8988T (cell line): ENCODE measurements around the gene SHC2.
"Not testable (repeated sequence)": the region's sequence is repeated elsewhere in the genome, so short reads cannot be mapped to it uniquely, and the experiment has no call there.

Experiments
- DNase-seq: peaks from one replicate; pipeline ENCODE4 v3.0.0; 2011

Gene SHC2

GRCh38 chr19:444677-445210 is 16.1 kb downstream of the SHC2 start:
- DNase-seq, result no peak

- DNase-seq, result no peak
These were observed 17.8 kb downstream of the SHC2 start for GRCh38 chr19:443005-443404.

DNA sequence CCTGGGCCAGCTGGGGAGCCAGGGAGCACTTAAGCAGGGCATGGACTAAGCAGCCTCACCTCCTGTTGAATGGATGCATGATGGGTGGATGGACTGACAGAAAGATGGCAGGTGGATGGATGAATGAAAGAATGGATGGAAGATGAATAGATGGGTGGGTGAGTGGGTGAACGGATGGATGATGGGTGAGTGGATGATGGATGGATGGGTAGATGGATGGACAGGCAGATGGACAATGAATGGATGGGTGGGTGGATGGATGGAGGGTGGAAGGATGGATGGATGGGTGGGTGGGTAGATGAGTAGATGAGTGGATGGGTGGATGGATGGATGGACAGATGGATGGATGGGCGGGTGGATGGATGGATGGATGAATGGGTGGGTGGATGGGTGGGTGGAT is 18.7 kb downstream of the SHC2 start:
- DNase-seq, result no peak

DNA sequence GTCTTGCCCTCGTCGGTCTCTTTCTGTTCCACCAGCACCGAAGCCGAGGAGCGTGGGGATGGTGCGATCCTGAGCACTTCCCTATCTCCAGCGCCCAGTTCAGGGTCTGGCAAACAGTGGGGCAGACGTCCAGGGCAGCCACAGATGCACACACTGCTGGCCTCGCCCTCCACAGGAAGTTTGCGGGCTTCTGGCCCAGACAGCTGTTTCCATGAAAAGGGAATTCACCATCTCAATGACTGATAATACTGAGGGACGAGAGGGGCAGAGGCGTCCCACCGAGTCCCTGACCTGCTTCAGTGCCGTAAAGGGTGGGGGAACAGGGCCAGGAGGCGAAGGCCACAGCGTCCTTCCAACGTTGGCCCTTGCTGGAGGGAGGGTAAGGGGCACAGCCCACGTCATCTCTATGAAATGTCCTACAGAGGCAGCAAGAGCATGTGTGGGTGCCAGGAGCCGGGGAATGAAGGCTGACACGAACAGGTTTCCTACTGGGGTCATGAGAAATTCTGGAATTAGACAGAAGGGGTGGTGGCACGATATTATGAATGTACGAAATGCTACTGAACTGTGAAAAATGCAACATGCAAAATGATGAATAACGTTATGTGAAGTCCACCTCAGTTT is 19.5 kb downstream of the SHC2 start:
- DNase-seq, result no peak

GRCh38 chr19:440391-441212 is 20.2 kb downstream of the SHC2 start:
- DNase-seq, result no peak

- no peak for DNase-seq
These were observed 21.5 kb downstream of the SHC2 start for GRCh38 chr19:439167-439900.

DNA sequence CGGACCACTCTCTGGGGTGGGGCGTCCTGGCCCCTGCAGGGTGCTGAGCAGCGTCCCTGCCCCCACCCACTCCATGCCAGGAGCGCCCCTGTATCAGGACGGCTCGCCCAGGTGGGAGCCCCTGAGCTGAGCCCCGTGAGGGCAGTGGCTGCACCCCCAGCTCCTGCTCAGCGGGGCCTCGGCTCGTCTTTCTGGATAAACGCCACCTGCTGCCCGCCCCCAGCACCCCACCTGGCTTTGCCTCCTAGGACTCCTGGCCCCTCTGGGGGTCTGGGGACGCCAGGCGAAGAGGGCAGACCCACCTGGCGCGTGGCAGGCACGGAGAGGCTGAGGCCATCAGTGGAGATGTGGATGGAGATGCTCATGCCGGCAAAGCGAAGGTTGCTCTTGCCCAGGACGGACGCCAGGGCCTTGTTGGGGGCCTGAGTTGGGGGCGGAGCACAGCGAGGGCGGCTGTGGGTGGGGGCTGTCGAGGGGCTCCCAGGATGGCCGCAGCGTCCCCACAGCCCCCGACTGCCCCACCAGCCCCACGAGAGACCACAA is 22.3 kb downstream of the SHC2 start:
- DNase-seq, result no peak

GRCh38 chr19:437041-437440 is 23.8 kb downstream of the SHC2 start:
- DNase-seq, result no peak

DNA sequence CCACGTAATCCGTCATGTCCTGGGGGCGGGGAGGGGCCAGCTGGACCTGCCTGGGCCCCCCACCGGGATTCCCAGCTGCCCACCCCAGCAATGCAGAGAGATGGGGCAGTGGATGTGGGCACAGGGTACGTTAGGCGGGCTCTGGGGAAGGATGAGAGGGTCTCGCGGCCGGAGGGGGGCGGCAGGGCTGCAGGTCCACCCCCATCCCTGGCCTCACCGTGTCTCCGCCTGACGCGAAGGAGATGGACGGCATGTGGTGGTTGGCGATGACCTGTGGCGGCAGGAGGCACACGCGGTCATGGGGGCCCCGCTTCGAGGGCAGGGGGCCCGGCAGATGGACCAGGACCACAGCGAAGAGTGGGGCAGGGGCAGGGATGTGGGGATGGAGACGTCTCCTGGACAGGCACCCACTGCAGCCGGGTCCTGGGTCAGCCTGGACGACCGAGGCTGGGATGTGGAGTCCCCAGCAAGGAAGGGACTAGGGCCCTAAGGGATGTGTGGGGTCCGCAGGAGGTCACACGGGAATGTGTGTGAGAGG is 24.4 kb downstream of the SHC2 start:
- DNase-seq, result no peak

DNA sequence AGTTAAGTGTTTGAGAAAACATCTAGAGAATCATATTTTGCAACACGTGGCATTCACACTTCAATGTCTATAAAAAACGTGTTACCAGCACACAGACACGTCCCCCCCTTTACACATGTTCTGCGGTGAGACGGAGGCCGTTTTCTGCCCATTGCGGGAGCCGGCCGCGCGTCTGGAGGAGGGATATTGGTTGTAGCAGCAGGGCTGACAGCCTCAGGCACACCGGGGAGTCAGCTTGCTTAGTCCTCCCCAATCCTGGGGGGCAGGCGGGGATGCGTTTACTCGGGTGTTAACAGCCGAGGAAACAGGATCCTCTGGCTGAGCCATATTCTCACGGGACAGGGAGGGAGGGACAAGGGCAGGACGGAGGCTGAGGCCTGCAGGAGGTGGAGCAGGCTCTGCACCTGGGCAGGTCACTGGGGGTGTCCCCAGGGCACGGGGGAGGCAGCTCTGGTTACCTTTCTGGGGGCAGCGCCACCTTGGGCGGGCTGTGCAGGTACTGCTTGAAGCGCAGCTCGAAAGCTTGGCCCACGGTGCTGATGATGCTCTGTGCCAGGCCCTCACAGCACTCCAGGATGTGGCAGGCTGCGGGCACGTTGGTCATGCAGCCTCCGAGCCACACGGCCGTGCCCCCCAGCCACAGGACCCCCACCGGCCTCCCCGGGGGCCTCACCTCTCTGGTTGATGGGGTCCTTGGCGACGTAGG is 25.0 kb downstream of the SHC2 start:
- DNase-seq, result no peak

DNA sequence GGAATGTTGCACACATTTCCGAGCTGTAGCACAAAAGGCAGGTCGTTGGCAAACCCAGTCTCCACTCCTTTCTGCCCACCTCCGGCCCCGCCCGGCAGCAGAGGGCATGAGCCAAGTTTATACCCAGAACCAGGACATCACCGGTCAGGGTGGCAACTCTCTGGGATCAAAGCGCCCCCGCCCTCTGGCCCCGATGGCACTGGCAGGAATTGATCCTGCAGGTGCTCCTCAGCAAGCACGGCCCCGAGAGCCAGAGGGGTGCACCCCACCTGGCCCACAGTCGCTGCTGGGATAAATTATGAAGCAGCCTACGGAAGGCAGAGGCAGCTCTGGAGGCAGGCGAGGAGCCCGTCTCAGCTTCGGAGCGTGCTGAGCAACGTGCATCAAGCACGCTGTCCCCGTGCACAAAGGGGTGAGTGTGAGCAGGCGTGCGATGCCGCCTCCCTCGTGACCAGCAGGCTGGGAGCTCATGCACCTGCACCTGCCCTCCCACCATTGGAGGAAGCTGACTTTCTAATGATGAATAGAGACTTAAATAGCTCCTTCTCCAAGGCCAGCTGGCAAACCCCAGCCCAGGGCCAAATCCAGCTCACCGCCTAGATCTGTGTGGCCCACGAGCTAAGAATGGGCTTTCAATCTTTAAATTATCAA is 25.7 kb downstream of the SHC2 start:
- DNase-seq, result no peak

GRCh38 chr19:434152-434960 is 26.5 kb downstream of the SHC2 start:
- no peak for DNase-seq

DNA sequence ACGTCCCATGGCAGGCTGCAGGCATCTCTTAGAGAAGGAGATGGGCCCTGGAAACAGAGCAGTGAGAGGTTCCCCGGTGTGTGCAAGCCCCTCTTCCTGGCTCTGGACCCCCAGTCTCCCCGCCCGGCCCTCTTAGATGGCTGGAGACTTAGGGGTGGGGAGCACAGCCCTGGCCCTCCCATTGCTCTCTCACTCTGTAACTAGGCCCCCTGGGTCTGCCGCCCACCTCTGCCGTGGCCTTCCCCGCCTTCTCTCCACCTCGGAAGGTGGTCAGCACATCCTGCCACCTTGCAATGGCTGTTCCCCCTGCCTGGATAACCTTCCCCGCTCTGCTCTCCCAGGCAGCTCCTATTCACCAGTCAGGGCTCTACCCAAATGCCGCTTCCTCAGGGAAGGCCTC is 30.1 kb downstream of the SHC2 start:
- no peak for DNase-seq

DNA sequence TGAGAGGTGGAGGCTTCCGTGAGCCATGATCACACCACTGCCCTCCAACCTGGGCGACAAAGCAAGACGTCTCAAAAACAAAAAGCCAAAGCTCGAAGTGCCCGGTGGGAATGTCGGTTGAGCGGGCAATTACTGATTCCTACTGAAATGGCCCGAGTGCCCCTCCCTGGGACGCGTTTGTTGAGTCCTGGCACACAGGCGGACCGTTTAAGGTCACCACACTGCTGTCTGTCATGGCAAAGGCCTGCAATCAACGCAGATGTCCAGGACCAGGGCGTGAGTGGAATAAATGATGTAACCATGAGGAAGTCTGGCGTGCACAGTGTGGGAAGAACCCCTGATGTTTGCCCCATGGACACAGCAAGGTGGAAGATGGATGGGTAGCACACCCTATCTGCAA is 32.7 kb downstream of the SHC2 start:
- no peak for DNase-seq

DNA sequence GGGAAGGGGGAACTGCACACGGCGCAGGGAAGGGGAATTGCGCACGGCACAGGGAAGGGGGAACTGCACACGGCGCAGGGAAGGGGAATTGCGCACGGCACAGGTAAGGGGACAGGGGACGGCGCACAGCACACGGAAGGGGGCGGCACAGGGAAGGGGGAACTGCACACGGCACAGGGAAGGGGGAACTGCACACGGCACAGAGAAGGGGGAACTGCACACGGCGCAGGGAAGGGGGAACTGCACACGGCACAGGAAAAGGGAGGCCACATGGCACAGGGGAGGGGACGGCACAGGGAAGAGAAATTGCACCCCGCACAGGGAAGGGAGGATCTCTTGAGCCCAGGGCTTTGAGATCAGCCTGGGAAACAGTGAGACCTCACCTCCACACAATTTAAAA is 33.2 kb downstream of the SHC2 start:
- not testable (repeated sequence) for DNase-seq

- no peak for DNase-seq
These were observed 33.9 kb downstream of the SHC2 start for GRCh38 chr19:426725-427445.

- DNase-seq, result no peak
These were observed 35.8 kb downstream of the SHC2 start for GRCh38 chr19:425056-425455.

- DNase-seq, result no peak
These were observed 36.3 kb downstream of the SHC2 start for GRCh38 chr19:424546-424945.

DNA sequence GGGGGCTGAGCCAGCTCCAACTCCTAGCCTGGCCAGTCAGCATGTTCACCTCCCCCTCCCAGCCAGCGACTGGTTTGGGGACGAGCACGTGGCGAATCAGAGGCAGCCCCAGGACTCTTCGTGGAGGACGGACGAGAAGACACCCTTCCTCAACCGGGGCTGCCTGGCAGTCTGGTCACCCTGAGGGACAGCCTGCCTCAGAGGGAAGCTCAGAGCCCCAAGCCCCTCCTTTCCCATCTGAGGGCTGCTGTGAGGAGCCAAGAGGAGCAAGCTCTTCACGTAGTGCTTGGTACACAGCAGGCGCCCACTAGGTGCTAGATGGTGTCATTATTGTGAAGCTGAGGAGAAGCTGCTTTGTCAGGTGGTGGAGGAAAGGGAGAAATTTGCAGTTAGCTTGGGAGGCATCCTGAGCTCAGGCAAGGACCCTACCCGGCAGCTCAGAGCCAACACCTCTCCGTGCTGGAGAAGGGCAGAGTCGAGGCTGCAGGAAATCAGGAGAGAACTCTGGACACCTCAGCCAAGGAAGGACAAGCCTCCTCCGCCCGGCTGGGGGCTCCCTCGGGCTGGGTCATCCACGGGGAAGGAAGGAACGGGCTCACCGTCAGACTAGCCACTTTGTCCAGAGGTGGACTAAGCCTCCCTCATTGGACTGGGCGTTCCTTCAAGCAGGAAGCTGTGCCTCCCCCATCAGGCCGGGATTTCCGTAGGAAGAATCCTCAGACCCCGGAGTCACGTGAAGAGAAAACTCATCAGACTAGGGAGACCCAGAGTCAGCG is 37.0 kb downstream of the SHC2 start:
- DNase-seq, result no peak

- peak; percentile 66 for DNase-seq
These were observed 38.0 kb downstream of the SHC2 start for GRCh38 chr19:422917-423226.
